Measurements from ENCODE around the gene ASCL4. TPM values are rescaled to one million over a fixed set of nuclear protein-coding genes. Genes with fewer than 3 reads are reported as not detected.
"Not testable (repeated sequence)": the region's sequence is repeated elsewhere in the genome, so short reads cannot be mapped to it uniquely, and the experiment has no call there.

ASCL4 gene
- under 1 TPM in 1 of 3 donors, not detected in 2; 0.16 TPM for total RNA-seq

GRCh38 chr12:107774349-107775029, at the start of gene ASCL4:
ASCL4 (plus strand) TSS chr12:107774704; CDS start chr12:107775219, 515 bp downstream.
- TF ChIP-seq CTCF (IDR thresholded peaks at IDR 0.05) (no peak), POLR2AphosphoS5 (IDR thresholded peaks at IDR 0.05) (no peak), POLR2A (IDR thresholded peaks at IDR 0.05) (no peak)
- intact Hi-C loops (cut with DNase I; ENCODE audit: low total_unique reads) = no loop called here
- no peaks in the 10 kb centered on the region for H3K36me3 ChIP-seq
- H3K27me3 ChIP-seq = peaks cover 0 to 38% of the 10 kb centered on the region in 2 donors
- no peak for DNase-seq (ENCODE audit: low spot score in 2 of 2)
- no peaks in the 10 kb centered on the region for H3K4me1 ChIP-seq
- no peak within 1 kb of the TSS for H3K27ac ChIP-seq
- H3K4me3 ChIP-seq = peak within 1 kb of the TSS; percentile 27 to 57 (median 31)
- no peaks in the 10 kb centered on the region for H3K9me3 ChIP-seq

- H3K4me1 ChIP-seq; intact Hi-C loops (cut with DNase I; ENCODE audit: low total_unique reads); H3K9me3 ChIP-seq: not testable (repeated sequence)
Observed at GRCh38 chr12:107727327-107727726, 47.2 kb upstream of the ASCL4 start.

GRCh38 chr12:107727742-107728141, 46.8 kb upstream of the ASCL4 start:
- intact Hi-C loops (cut with DNase I; ENCODE audit: low total_unique reads); H3K4me3 ChIP-seq; H3K36me3 ChIP-seq; DNase-seq (ENCODE audit: low spot score in 2 of 2); H3K27me3 ChIP-seq; H3K9me3 ChIP-seq; H3K4me1 ChIP-seq; H3K27ac ChIP-seq: not testable (repeated sequence)

More at GRCh38 chr12:107727327-107727726, 47.2 kb upstream of the ASCL4 start:
- not testable (repeated sequence) for H3K4me3 ChIP-seq; H3K36me3 ChIP-seq; H3K27ac ChIP-seq; DNase-seq (ENCODE audit: low spot score in 2 of 2); H3K27me3 ChIP-seq

- no peak overlapping the region for H3K4me3 ChIP-seq
- H3K4me1 ChIP-seq = no peaks in the 10 kb centered on the region
- no peak for DNase-seq (ENCODE audit: low spot score in 2 of 2)
- H3K36me3 ChIP-seq = no peaks in the 10 kb centered on the region
- no peaks in the 10 kb centered on the region for H3K27me3 ChIP-seq
- H3K9me3 ChIP-seq = no peaks in the 10 kb centered on the region
- no peak overlapping the region for H3K27ac ChIP-seq
- intact Hi-C loops (cut with DNase I; ENCODE audit: low total_unique reads) = no loop called here
- no peak for TF ChIP-seq POLR2A (IDR thresholded peaks at IDR 0.05)
- TF ChIP-seq CTCF (IDR thresholded peaks at IDR 0.05) = no peak
- no peak for TF ChIP-seq POLR2AphosphoS5 (IDR thresholded peaks at IDR 0.05)
Observed at GRCh38 chr12:107730618-107731341, 43.7 kb upstream of the ASCL4 start.

GRCh38 chr12:107731366-107731765, 43.1 kb upstream of the ASCL4 start:
- DNase-seq (ENCODE audit: low spot score in 2 of 2) = no peak
- H3K27me3 ChIP-seq = no peaks in the 10 kb centered on the region
- no peak overlapping the region for H3K27ac ChIP-seq
- no peaks in the 10 kb centered on the region for H3K4me1 ChIP-seq
- no peak overlapping the region for H3K4me3 ChIP-seq
- H3K9me3 ChIP-seq = no peaks in the 10 kb centered on the region
- peaks cover under 1% of the 10 kb centered on the region for H3K36me3 ChIP-seq
- TF ChIP-seq CTCF (IDR thresholded peaks at IDR 0.05) (no peak), POLR2A (IDR thresholded peaks at IDR 0.05) (no peak), POLR2AphosphoS5 (IDR thresholded peaks at IDR 0.05) (no peak)
- intact Hi-C loops (cut with DNase I; ENCODE audit: low total_unique reads) = no loop called here

- Histone ChIP-seq H3K4me1 (no peaks in the 10 kb centered on the region), H3K9me3 (no peaks in the 10 kb centered on the region), H3K27ac (no peak overlapping the region), H3K4me3 (no peak overlapping the region), H3K36me3 (peaks cover 10% of the 10 kb centered on the region), H3K27me3 (no peaks in the 10 kb centered on the region)
- TF ChIP-seq CTCF (IDR thresholded peaks at IDR 0.05) (no peak), POLR2AphosphoS5 (IDR thresholded peaks at IDR 0.05) (no peak), POLR2A (IDR thresholded peaks at IDR 0.05) (no peak)
- intact Hi-C loops (cut with DNase I; ENCODE audit: low total_unique reads) = no loop called here
- no peak for DNase-seq (ENCODE audit: low spot score in 2 of 2)
Observed at GRCh38 chr12:107732365-107732764, 42.1 kb upstream of the ASCL4 start.
